ENCODE measurements around the gene EARS2.
"Not testable (repeated sequence)": the region's sequence is repeated elsewhere in the genome, so short reads cannot be mapped to it uniquely, and the experiment has no call there.

DNA sequence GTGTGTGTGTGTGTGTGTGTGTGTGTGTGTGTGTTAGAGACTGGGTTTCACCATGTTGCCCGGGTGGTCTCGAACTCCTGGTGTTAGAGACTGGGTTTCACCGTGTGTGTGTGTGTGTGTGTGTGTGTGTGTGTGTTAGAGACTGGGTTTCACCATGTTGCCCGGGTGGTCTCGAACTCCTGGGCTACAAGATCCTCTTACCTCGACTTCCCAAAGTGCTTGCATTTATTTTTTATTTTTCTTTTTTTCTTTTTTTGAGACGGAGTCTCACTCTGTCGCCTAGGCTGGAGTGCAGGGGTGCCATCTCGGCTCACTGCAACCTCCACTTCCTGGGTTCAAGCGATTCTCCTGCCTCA lies 46.3 kb downstream of the EARS2 start:
- TF ChIP-seq, protein P1, sequence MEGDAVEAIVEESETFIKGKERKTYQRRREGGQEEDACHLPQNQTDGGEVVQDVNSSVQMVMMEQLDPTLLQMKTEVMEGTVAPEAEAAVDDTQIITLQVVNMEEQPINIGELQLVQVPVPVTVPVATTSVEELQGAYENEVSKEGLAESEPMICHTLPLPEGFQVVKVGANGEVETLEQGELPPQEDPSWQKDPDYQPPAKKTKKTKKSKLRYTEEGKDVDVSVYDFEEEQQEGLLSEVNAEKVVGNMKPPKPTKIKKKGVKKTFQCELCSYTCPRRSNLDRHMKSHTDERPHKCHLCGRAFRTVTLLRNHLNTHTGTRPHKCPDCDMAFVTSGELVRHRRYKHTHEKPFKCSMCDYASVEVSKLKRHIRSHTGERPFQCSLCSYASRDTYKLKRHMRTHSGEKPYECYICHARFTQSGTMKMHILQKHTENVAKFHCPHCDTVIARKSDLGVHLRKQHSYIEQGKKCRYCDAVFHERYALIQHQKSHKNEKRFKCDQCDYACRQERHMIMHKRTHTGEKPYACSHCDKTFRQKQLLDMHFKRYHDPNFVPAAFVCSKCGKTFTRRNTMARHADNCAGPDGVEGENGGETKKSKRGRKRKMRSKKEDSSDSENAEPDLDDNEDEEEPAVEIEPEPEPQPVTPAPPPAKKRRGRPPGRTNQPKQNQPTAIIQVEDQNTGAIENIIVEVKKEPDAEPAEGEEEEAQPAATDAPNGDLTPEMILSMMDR (IDR thresholded peaks at IDR 0.05), result not testable (repeated sequence)
- TF ChIP-seq POLR2A (IDR thresholded peaks at IDR 0.05), result not testable (repeated sequence)
